ENCODE data around the gene MUSTN1.

DNA sequence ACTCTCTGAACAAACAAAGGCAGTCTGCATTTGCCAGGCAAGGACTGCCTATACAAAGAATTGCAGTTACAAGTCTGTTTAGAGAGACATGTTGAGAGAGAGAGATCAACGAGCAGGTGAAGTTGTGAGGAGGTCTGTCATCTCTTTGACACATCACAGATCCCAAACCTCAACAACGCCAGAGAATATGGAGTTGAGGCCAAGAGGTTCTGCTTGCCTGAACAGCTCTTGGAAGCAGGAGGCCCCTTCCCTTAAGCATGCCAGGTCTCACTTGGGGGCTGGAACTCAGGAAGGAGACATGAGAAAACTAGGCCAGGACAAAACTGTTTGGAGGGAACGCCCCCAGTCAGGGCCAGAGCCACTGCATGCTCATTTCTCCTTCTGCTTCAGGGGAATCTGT lies 22.3 kb upstream of the MUSTN1 start:
- TF ChIP-seq POLR2AphosphoS5 (IDR thresholded peaks at IDR 0.05; ENCODE audit: low read depth, low read length) = no peak
- TF ChIP-seq, protein P1, sequence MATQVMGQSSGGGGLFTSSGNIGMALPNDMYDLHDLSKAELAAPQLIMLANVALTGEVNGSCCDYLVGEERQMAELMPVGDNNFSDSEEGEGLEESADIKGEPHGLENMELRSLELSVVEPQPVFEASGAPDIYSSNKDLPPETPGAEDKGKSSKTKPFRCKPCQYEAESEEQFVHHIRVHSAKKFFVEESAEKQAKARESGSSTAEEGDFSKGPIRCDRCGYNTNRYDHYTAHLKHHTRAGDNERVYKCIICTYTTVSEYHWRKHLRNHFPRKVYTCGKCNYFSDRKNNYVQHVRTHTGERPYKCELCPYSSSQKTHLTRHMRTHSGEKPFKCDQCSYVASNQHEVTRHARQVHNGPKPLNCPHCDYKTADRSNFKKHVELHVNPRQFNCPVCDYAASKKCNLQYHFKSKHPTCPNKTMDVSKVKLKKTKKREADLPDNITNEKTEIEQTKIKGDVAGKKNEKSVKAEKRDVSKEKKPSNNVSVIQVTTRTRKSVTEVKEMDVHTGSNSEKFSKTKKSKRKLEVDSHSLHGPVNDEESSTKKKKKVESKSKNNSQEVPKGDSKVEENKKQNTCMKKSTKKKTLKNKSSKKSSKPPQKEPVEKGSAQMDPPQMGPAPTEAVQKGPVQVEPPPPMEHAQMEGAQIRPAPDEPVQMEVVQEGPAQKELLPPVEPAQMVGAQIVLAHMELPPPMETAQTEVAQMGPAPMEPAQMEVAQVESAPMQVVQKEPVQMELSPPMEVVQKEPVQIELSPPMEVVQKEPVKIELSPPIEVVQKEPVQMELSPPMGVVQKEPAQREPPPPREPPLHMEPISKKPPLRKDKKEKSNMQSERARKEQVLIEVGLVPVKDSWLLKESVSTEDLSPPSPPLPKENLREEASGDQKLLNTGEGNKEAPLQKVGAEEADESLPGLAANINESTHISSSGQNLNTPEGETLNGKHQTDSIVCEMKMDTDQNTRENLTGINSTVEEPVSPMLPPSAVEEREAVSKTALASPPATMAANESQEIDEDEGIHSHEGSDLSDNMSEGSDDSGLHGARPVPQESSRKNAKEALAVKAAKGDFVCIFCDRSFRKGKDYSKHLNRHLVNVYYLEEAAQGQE (IDR thresholded peaks at IDR 0.05; ENCODE audit: insufficient read depth in 1 of 2, low read depth in 2 of 2, low read length in 2 of 2) = no peak
- TF ChIP-seq SIN3A (IDR thresholded peaks at IDR 0.05; ENCODE audit: borderline replicate concordance, insufficient read depth, low read length) = no peak

Data from PFSK-1 (cell line).